Measurements from ENCODE around the gene DEDD.
"Not testable (repeated sequence)": the region's sequence is repeated elsewhere in the genome, so short reads cannot be mapped to it uniquely, and the experiment has no call there.

Gene DEDD

GRCh38 chr1:161121834-161122233, 10.6 kb downstream of the DEDD start:
- H3K36me3 ChIP-seq (ENCODE audit: control insufficient read depth, insufficient read depth, low read length): peaks cover 65% of the 10 kb centered on the region
- H3K4me3 ChIP-seq (ENCODE audit: low read depth, low read length): no peak overlapping the region
- H3K9me3 ChIP-seq (ENCODE audit: control insufficient read depth, insufficient read depth, low read length): no peaks in the 10 kb centered on the region
- H3K9ac ChIP-seq (ENCODE audit: low read depth, low read length): no peak overlapping the region
- peaks cover 13% of the 10 kb centered on the region for H3K4me1 ChIP-seq (ENCODE audit: control insufficient read depth, insufficient read depth, low read length)
- H3K27me3 ChIP-seq (ENCODE audit: control insufficient read depth, insufficient read depth, low read length): no peaks in the 10 kb centered on the region
- H3K27ac ChIP-seq (ENCODE audit: low read depth, low read length): no peak overlapping the region

GRCh38 chr1:161121042-161121650, 11.3 kb downstream of the DEDD start:
- no peaks in the 10 kb centered on the region for H3K9me3 ChIP-seq (ENCODE audit: control insufficient read depth, insufficient read depth, low read length)
- H3K4me1 ChIP-seq (ENCODE audit: control insufficient read depth, insufficient read depth, low read length): peaks cover 13% of the 10 kb centered on the region
- H3K9ac ChIP-seq (ENCODE audit: low read depth, low read length): no peak overlapping the region
- peaks cover 61% of the 10 kb centered on the region for H3K36me3 ChIP-seq (ENCODE audit: control insufficient read depth, insufficient read depth, low read length)
- H3K27ac ChIP-seq (ENCODE audit: low read depth, low read length): no peak overlapping the region
- no peaks in the 10 kb centered on the region for H3K27me3 ChIP-seq (ENCODE audit: control insufficient read depth, insufficient read depth, low read length)
- H3K4me3 ChIP-seq (ENCODE audit: low read depth, low read length): no peak overlapping the region

GRCh38 chr1:161119092-161119903, 13.2 kb downstream of the DEDD start:
- no peak overlapping the region for H3K9ac ChIP-seq (ENCODE audit: low read depth, low read length)
- H3K27ac ChIP-seq (ENCODE audit: low read depth, low read length): peak overlapping the region; percentile 99
- H3K4me1 ChIP-seq (ENCODE audit: control insufficient read depth, insufficient read depth, low read length): peaks cover 13% of the 10 kb centered on the region
- H3K27me3 ChIP-seq (ENCODE audit: control insufficient read depth, insufficient read depth, low read length): no peaks in the 10 kb centered on the region
- H3K4me3 ChIP-seq (ENCODE audit: low read depth, low read length): peak overlapping the region; percentile 98
- H3K9me3 ChIP-seq (ENCODE audit: control insufficient read depth, insufficient read depth, low read length): no peaks in the 10 kb centered on the region
- peaks cover 47% of the 10 kb centered on the region for H3K36me3 ChIP-seq (ENCODE audit: control insufficient read depth, insufficient read depth, low read length)

GRCh38 chr1:161117759-161118581, 14.5 kb downstream of the DEDD start, which contains the start of the genes NIT1 and PFDN2:
NIT1 (plus strand) TSS chr1:161118105; CDS start chr1:161118177, 72 bp downstream.
PFDN2 (minus strand) TSS chr1:161118037; CDS start chr1:161118026, 11 bp downstream.
- no peaks in the 10 kb centered on the region for H3K9me3 ChIP-seq (ENCODE audit: control insufficient read depth, insufficient read depth, low read length)
- peaks cover 36% of the 10 kb centered on the region for H3K36me3 ChIP-seq (ENCODE audit: control insufficient read depth, insufficient read depth, low read length)
- H3K4me1 ChIP-seq (ENCODE audit: control insufficient read depth, insufficient read depth, low read length): peaks cover 13% of the 10 kb centered on the region
- H3K4me3 ChIP-seq (ENCODE audit: low read depth, low read length): peak within 1 kb of the TSS; percentile 98
- H3K27ac ChIP-seq (ENCODE audit: low read depth, low read length): peak within 1 kb of the TSS; percentile 99
- peak within 1 kb of the TSS; percentile 84 for H3K9ac ChIP-seq (ENCODE audit: low read depth, low read length)
- no peaks in the 10 kb centered on the region for H3K27me3 ChIP-seq (ENCODE audit: control insufficient read depth, insufficient read depth, low read length)

GRCh38 chr1:161115961-161116360, 16.5 kb downstream of the DEDD start:
- not testable (repeated sequence) for H3K27ac ChIP-seq (ENCODE audit: low read depth, low read length); H3K27me3 ChIP-seq (ENCODE audit: control insufficient read depth, insufficient read depth, low read length); H3K9me3 ChIP-seq (ENCODE audit: control insufficient read depth, insufficient read depth, low read length); H3K9ac ChIP-seq (ENCODE audit: low read depth, low read length); H3K4me3 ChIP-seq (ENCODE audit: low read depth, low read length)
- Histone ChIP-seq H3K4me1 (ENCODE audit: control insufficient read depth, insufficient read depth, low read length) (peaks cover 13% of the 10 kb centered on the region), H3K36me3 (ENCODE audit: control insufficient read depth, insufficient read depth, low read length) (peaks cover 16% of the 10 kb centered on the region)

GRCh38 chr1:161115132-161115711, 17.2 kb downstream of the DEDD start:
- H3K27ac ChIP-seq (ENCODE audit: low read depth, low read length): no peak overlapping the region
- no peaks in the 10 kb centered on the region for H3K27me3 ChIP-seq (ENCODE audit: control insufficient read depth, insufficient read depth, low read length)
- H3K36me3 ChIP-seq (ENCODE audit: control insufficient read depth, insufficient read depth, low read length): peaks cover 9% of the 10 kb centered on the region
- no peak overlapping the region for H3K4me3 ChIP-seq (ENCODE audit: low read depth, low read length)
- no peaks in the 10 kb centered on the region for H3K9me3 ChIP-seq (ENCODE audit: control insufficient read depth, insufficient read depth, low read length)
- H3K4me1 ChIP-seq (ENCODE audit: control insufficient read depth, insufficient read depth, low read length): peaks cover 13% of the 10 kb centered on the region
- H3K9ac ChIP-seq (ENCODE audit: low read depth, low read length): no peak overlapping the region

- H3K9ac ChIP-seq (ENCODE audit: low read depth, low read length): no peak overlapping the region
- no peak overlapping the region for H3K27ac ChIP-seq (ENCODE audit: low read depth, low read length)
- peaks cover 11% of the 10 kb centered on the region for H3K4me1 ChIP-seq (ENCODE audit: control insufficient read depth, insufficient read depth, low read length)
- H3K36me3 ChIP-seq (ENCODE audit: control insufficient read depth, insufficient read depth, low read length): peaks cover 4% of the 10 kb centered on the region
- H3K4me3 ChIP-seq (ENCODE audit: low read depth, low read length): no peak overlapping the region
- no peaks in the 10 kb centered on the region for H3K9me3 ChIP-seq (ENCODE audit: control insufficient read depth, insufficient read depth, low read length)
- H3K27me3 ChIP-seq (ENCODE audit: control insufficient read depth, insufficient read depth, low read length): no peaks in the 10 kb centered on the region
These were observed 17.9 kb downstream of the DEDD start for GRCh38 chr1:161114556-161114955.

GRCh38 chr1:161113915-161114314, 18.6 kb downstream of the DEDD start:
- H3K4me1 ChIP-seq (ENCODE audit: control insufficient read depth, insufficient read depth, low read length): peaks cover 4% of the 10 kb centered on the region
- no peaks in the 10 kb centered on the region for H3K27me3 ChIP-seq (ENCODE audit: control insufficient read depth, insufficient read depth, low read length)
- H3K9ac ChIP-seq (ENCODE audit: low read depth, low read length): no peak overlapping the region
- no peak overlapping the region for H3K27ac ChIP-seq (ENCODE audit: low read depth, low read length)
- H3K9me3 ChIP-seq (ENCODE audit: control insufficient read depth, insufficient read depth, low read length): no peaks in the 10 kb centered on the region
- no peak overlapping the region for H3K4me3 ChIP-seq (ENCODE audit: low read depth, low read length)
- H3K36me3 ChIP-seq (ENCODE audit: control insufficient read depth, insufficient read depth, low read length): peaks cover 7% of the 10 kb centered on the region

GRCh38 chr1:161111527-161111926, 20.9 kb downstream of the DEDD start:
- Histone ChIP-seq H3K36me3 (ENCODE audit: control insufficient read depth, insufficient read depth, low read length) (peaks cover 7% of the 10 kb centered on the region), H3K9me3 (ENCODE audit: control insufficient read depth, insufficient read depth, low read length) (no peaks in the 10 kb centered on the region), H3K9ac (ENCODE audit: low read depth, low read length) (no peak overlapping the region), H3K4me1 (ENCODE audit: control insufficient read depth, insufficient read depth, low read length) (no peaks in the 10 kb centered on the region), H3K27ac (ENCODE audit: low read depth, low read length) (no peak overlapping the region), H3K27me3 (ENCODE audit: control insufficient read depth, insufficient read depth, low read length) (no peaks in the 10 kb centered on the region), H3K4me3 (ENCODE audit: low read depth, low read length) (no peak overlapping the region)

- H3K9ac ChIP-seq (ENCODE audit: low read depth, low read length): no peak overlapping the region
- H3K4me3 ChIP-seq (ENCODE audit: low read depth, low read length): no peak overlapping the region
- no peaks in the 10 kb centered on the region for H3K9me3 ChIP-seq (ENCODE audit: control insufficient read depth, insufficient read depth, low read length)
- no peaks in the 10 kb centered on the region for H3K4me1 ChIP-seq (ENCODE audit: control insufficient read depth, insufficient read depth, low read length)
- no peaks in the 10 kb centered on the region for H3K27me3 ChIP-seq (ENCODE audit: control insufficient read depth, insufficient read depth, low read length)
- no peak overlapping the region for H3K27ac ChIP-seq (ENCODE audit: low read depth, low read length)
- H3K36me3 ChIP-seq (ENCODE audit: control insufficient read depth, insufficient read depth, low read length): peaks cover 8% of the 10 kb centered on the region
These were observed 21.4 kb downstream of the DEDD start for GRCh38 chr1:161111117-161111516.

Measured in HUES48 (cell line).